GM06990 (cell line): ENCODE results near the gene SPRR2D.
"Not testable (repeated sequence)": the region's sequence is repeated elsewhere in the genome, so short reads cannot be mapped to it uniquely, and the experiment has no call there.

Experiments
- DNase-seq: peaks from one replicate; pipeline ENCODE4 v3.0.0-alpha.2; 2011; ENCODE audit not compliant: insufficient read length; ENCODE audit errors: extremely low read depth
- H3K27me3 ChIP-seq: replicated peaks from 2 replicates; pipeline ENCODE4 v1.6.0; 2011; ENCODE audit warnings: low read length; ENCODE audit not compliant: control insufficient read depth, insufficient read depth
- H3K36me3 ChIP-seq: 2 replicates; pipeline ENCODE4 v1.5.1; 2011; ENCODE audit warnings: low read length; ENCODE audit not compliant: control insufficient read depth, insufficient read depth
- H3K4me3 ChIP-seq: replicated peaks from 2 replicates; pipeline ENCODE4 v1.5.1; 2011; ENCODE audit warnings: low read depth, mild to moderate bottlenecking, control low read depth, low read length
- TF ChIP-seq, protein P1 (sequence below): IDR thresholded peaks from 2 replicates; pipeline ENCODE4 v1.5.1; 2011; ENCODE audit warnings: low read length, control low read depth, mild to moderate bottlenecking, inconsistent platforms; ENCODE audit not compliant: insufficient read depth, poor library complexity, severe bottlenecking

The SPRR2D gene

DNA sequence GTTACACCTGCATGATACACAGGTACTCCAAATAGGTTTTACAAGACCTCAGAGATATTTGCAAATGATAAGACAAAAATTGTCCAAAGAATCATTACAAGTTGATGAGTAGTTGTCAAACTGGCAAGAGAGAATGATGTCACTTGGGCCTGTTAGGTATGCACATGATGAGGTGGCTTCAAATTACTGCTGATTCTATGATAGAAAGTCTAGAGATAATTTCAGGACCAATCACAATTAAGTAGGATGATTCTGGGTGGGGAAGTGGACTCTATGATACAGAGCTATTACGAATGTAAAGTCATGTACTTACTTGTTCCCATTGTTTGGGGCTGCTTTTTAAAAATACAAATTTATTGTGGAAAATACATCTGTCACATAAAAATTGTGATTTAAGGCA is 15.1 kb downstream of the SPRR2D start:
- Histone ChIP-seq H3K27me3 (no peaks in the 10 kb centered on the region), H3K36me3 (no peaks in the 10 kb centered on the region), H3K4me3 (no peak overlapping the region)
- DNase-seq: no peak
- TF ChIP-seq, protein P1, sequence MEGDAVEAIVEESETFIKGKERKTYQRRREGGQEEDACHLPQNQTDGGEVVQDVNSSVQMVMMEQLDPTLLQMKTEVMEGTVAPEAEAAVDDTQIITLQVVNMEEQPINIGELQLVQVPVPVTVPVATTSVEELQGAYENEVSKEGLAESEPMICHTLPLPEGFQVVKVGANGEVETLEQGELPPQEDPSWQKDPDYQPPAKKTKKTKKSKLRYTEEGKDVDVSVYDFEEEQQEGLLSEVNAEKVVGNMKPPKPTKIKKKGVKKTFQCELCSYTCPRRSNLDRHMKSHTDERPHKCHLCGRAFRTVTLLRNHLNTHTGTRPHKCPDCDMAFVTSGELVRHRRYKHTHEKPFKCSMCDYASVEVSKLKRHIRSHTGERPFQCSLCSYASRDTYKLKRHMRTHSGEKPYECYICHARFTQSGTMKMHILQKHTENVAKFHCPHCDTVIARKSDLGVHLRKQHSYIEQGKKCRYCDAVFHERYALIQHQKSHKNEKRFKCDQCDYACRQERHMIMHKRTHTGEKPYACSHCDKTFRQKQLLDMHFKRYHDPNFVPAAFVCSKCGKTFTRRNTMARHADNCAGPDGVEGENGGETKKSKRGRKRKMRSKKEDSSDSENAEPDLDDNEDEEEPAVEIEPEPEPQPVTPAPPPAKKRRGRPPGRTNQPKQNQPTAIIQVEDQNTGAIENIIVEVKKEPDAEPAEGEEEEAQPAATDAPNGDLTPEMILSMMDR: no peak

DNA sequence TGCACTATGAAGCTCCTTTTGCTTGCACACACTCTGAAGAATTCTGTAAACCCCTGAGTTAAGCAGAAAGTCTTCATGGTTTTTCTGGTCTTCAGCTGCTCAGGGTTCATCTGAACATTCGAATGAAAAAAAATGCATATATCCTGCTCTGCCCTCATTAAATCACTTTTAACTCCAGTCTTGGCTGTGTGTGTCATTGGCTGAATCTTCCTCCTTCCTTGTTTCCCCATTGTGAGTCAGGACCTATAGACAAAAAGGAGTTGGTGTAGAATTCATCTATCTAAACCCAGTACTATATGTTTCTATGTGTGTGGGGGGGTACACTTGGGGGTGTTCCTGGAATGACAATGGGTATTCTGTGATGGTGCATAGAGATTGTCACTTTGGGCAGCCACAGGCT is 16.5 kb downstream of the SPRR2D start:
- Histone ChIP-seq H3K36me3 (no peaks in the 10 kb centered on the region), H3K4me3 (no peak overlapping the region), H3K27me3 (no peaks in the 10 kb centered on the region)
- TF ChIP-seq, protein P1: no peak
- no peak for DNase-seq

DNA sequence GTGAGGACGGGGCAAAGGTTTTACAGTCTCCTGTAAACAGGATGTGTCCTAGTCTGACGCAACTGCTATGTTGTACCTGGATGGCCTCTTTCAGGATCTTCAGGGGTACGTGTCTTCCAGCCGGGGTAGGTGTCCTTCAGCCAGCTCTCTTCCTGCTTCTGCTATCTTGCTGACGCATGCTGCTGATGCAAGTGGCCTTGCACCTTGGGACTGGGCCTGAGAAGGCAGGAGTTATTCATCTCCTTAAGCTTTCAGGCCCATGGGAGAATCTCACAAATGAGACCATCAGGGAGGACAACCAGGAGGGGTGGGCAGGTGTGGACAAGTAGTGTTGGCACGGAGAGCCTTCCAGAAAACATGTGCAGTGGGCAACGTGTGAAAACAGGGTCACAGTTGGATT is 17.8 kb downstream of the SPRR2D start:
- Histone ChIP-seq H3K36me3 (no peaks in the 10 kb centered on the region), H3K27me3 (no peaks in the 10 kb centered on the region; the same call in 1 of the 2 replicates), H3K4me3 (no peak overlapping the region)
- DNase-seq: no peak
- TF ChIP-seq, protein P1: no peak

DNA sequence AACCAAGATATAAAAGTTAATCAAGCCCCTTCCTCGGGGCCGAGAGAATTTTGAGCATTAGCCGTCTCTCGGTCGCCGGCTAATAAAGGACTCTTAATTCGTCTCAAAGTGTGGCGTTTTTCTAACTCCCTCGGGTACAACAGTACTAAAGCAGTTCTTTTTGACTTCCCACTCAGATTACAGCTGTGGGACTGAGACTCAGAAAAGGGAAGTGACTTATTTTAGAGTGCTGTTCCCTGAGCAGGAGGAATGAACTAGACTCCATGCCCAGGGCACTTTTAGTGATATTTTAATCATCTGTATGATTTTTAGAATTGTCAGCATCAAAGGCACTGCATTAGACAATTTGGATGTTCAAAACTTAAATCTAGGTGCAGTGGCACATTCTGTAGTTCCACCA is 18.6 kb downstream of the SPRR2D start:
- not testable (repeated sequence) for H3K4me3 ChIP-seq, H3K36me3 ChIP-seq, DNase-seq, H3K27me3 ChIP-seq

DNA sequence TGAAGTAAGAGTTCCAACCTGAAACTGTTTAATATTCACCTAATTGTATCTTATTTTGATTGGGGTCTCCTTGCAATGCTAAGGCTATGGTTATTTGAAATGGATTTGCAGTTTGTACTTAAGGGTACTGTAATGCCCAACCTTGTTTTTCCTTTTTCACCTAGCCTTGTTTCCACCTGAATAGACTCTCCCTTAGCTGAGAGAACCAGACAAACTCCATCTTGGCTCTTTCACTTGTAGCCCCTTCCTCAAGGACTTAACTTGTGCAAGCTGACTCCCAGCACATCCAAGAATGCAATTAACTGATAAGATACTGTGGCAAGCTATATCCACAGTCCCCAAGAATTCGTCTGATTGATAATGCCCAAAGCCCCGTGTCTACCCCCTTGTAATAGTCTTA is 19.1 kb downstream of the SPRR2D start:
- H3K27me3 ChIP-seq, H3K36me3 ChIP-seq, H3K4me3 ChIP-seq, DNase-seq: not testable (repeated sequence)

DNA sequence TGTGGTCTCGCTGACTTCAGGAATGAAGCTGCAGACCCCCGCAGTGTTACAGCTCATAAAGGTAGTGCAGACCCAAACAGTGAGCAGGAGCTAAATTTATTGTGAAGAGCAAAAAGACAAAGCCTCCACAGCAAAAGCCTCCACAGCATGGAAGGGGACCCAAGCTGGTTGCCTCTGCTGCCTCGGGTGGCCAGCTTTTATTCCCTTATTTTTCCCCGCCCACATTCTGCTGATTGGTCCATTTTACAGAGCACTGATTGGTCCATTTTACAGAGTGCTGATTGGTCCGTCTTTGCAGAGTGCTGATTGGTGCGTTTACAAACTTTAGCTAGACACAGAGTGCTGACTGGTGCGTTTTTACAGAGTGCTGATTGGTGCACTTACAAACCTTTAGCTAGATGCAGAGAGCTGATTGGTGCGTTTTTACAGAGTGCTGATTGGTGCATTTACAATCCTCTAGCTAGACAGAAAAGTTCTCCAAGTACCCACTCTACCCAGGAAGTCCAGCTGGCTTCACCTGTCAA is 29.6 kb downstream of the SPRR2D start:
- not testable (repeated sequence) for H3K4me3 ChIP-seq, H3K36me3 ChIP-seq, H3K27me3 ChIP-seq, DNase-seq

DNA sequence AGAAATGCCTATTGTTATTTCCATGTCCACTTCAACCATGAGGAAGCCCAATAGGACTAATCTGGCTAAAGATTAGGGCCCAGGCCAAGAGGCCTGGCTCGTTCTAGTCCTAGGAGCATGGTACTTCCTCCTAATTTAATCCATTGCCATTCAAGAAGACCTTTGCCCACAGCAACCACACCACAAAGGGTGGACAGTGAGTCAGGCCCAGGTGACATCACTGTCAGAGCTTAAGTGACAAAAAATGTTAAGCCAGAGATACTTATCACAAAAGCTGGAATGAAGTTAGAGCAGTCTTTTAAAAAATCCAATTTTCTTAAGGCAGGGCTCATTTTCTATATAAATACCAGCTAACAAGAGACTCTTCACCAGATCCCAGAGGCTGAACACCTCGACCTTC is 39.5 kb downstream of the SPRR2D start, which contains the start of gene SPRR3:
SPRR3 (plus strand) TSS at position 368 of the 400 bp plus-strand sequence. CDS start 1,272 bp downstream, outside the sequence.
- no peaks in the 10 kb centered on the region for H3K36me3 ChIP-seq
- DNase-seq: no peak
- TF ChIP-seq, protein P1: no peak
- peaks cover 2% of the 10 kb centered on the region; the same call in 1 of the 2 replicates for H3K27me3 ChIP-seq
- no peak within 1 kb of the TSS for H3K4me3 ChIP-seq
